Liver (tissue), 9 donors: ENCODE results near the gene SPECC1. TPM values are rescaled to one million over a fixed set of nuclear protein-coding genes. Genes with fewer than 3 reads are reported as not detected.

ENCODE experiments used
- DNase-seq: peaks from one replicate; pipeline ENCODE4 v3.0.0-alpha.2; 2017; ENCODE audit warnings: low spot score
- H3K27ac ChIP-seq, 2 donors: one replicate each; pipeline ENCODE4 v1.7.0; 2013; ENCODE audit warnings: inconsistent platforms in 2 of 2, low read length in 2 of 2, control low read depth in 1 of 2, low read depth in 1 of 2, mild to moderate bottlenecking in 1 of 2
- H3K27me3 ChIP-seq, 4 donors: one replicate each; pipeline versions ENCODE4 v1.6.1 to v1.7.0; 2013; ENCODE audit warnings: low read length in 3 of 4, inconsistent platforms in 1 of 4, mild to moderate bottlenecking in 1 of 4, moderate library complexity in 1 of 4; ENCODE audit not compliant: control insufficient read depth in 4 of 4, insufficient read depth in 4 of 4
- H3K36me3 ChIP-seq, 4 donors: one replicate each; pipeline versions ENCODE4 v1.6.1 to v1.7.0; 2013; ENCODE audit warnings: low read length in 3 of 4, mild to moderate bottlenecking in 3 of 4, low read depth in 1 of 4, moderate library complexity in 1 of 4; ENCODE audit not compliant: control insufficient read depth in 4 of 4, insufficient read depth in 3 of 4
- H3K4me1 ChIP-seq, 4 donors: one replicate each; pipeline versions ENCODE4 v1.6.1 to v1.7.0; 2013; ENCODE audit warnings: low read length in 3 of 4, mild to moderate bottlenecking in 3 of 4, moderate library complexity in 1 of 4; ENCODE audit not compliant: control insufficient read depth in 4 of 4, insufficient read depth in 4 of 4
- H3K4me3 ChIP-seq, 3 donors: one replicate each; pipeline versions ENCODE4 v1.6.1 to v1.7.0; 2013; ENCODE audit warnings: low read length in 3 of 3, control low read depth in 1 of 3, low read depth in 1 of 3, mild to moderate bottlenecking in 1 of 3
- H3K9ac ChIP-seq, 2 donors: one replicate each; pipeline ENCODE4 v1.7.0; 2013; ENCODE audit warnings: low read length in 2 of 2, mild to moderate bottlenecking in 2 of 2, moderate library complexity in 2 of 2, control low read depth in 1 of 2, low read depth in 1 of 2
- H3K9me3 ChIP-seq, 4 donors: one replicate each; pipeline versions ENCODE4 v1.6.1 to v1.7.0; 2013; ENCODE audit warnings: low read length in 3 of 4; ENCODE audit not compliant: control insufficient read depth in 4 of 4
- ATF3 ChIP-seq: IDR thresholded peaks from 2 replicates; pipeline ENCODE4 v1.6.1; 2016; ENCODE audit warnings: antibody characterized with exemption
- CTCF ChIP-seq: fragments of 150-350 bp; IDR thresholded peaks from 2 replicates; pipeline ENCODE4 v1.5.1; 2017; ENCODE audit warnings: improper control_type of control experiment, low read depth, low read length; ENCODE audit not compliant: missing input control
- EGR1 ChIP-seq, 2 donors: IDR thresholded peaks; 2 replicates each; pipeline ENCODE4 v1.6.1; 2016 to 2018; ENCODE audit warnings: antibody characterized with exemption in 2 of 2, low read depth in 2 of 2
- FOXA1 ChIP-seq: IDR thresholded peaks from 2 replicates; pipeline ENCODE4 v1.6.1; 2016; ENCODE audit warnings: antibody characterized with exemption
- FOXA2 ChIP-seq: IDR thresholded peaks from 2 replicates; pipeline ENCODE4 v1.6.1; 2016; ENCODE audit warnings: antibody characterized with exemption
- GABPA ChIP-seq, 2 donors: IDR thresholded peaks in 1 of 2; conservative IDR thresholded peaks in 1 of 2; 2 replicates each; pipeline ENCODE4 v1.6.1; 2016; ENCODE audit warnings: antibody characterized with exemption in 2 of 2, mild to moderate bottlenecking in 1 of 2, moderate library complexity in 1 of 2
- HNF4A ChIP-seq, 2 donors: conservative IDR thresholded peaks; 2 replicates each; pipeline ENCODE4 v1.6.1; 2016; ENCODE audit warnings: antibody characterized with exemption in 2 of 2, mild to moderate bottlenecking in 2 of 2
- HNF4G ChIP-seq: IDR thresholded peaks from 2 replicates; pipeline ENCODE4 v1.6.1; 2016; ENCODE audit warnings: antibody characterized with exemption
- JUND ChIP-seq, 2 donors: IDR thresholded peaks; 2 replicates each; pipeline ENCODE4 v1.6.1; 2016; ENCODE audit warnings: antibody characterized with exemption in 2 of 2
- MAX ChIP-seq: IDR thresholded peaks from 2 replicates; pipeline ENCODE4 v1.6.1; 2016; ENCODE audit warnings: antibody characterized with exemption
- NR2F2 ChIP-seq: IDR thresholded peaks from 2 replicates; pipeline ENCODE4 v1.6.1; 2016; ENCODE audit warnings: antibody characterized with exemption
- RAD21 ChIP-seq, 2 donors: IDR thresholded peaks; 2 replicates each; pipeline ENCODE4 v1.6.1; 2016; ENCODE audit warnings: antibody characterized with exemption in 2 of 2, mild to moderate bottlenecking in 2 of 2
- REST ChIP-seq: IDR thresholded peaks from 2 replicates; pipeline ENCODE4 v1.6.1; 2016; ENCODE audit warnings: antibody characterized with exemption, mild to moderate bottlenecking
- RXRA ChIP-seq, 2 donors: IDR thresholded peaks; 2 replicates each; pipeline ENCODE4 v1.6.1; 2017 to 2018; ENCODE audit warnings: antibody characterized with exemption in 2 of 2, mild to moderate bottlenecking in 1 of 2
- SP1 ChIP-seq: IDR thresholded peaks from 2 replicates; pipeline ENCODE4 v1.6.1; 2018; ENCODE audit warnings: antibody characterized with exemption, mild to moderate bottlenecking
- TAF1 ChIP-seq: conservative IDR thresholded peaks from 2 replicates; pipeline ENCODE4 v1.6.1; 2016; ENCODE audit warnings: antibody characterized with exemption, mild to moderate bottlenecking
- ZBTB33 ChIP-seq: IDR thresholded peaks from 2 replicates; pipeline ENCODE4 v1.6.1; 2016; ENCODE audit warnings: antibody characterized with exemption
- WGBS: extraction: QIAGEN DNeasy Blood & Tissue Kit; methylation state at CpG from one replicate; pipeline ENCODE4 v1.1.7; 2013; 5-methylcytosine and 5-hydroxymethylcytosine counted together
- polyA plus RNA-seq, 2 donors: library from polyadenylated mRNA; stranded (reverse) in 1 of 2; unstranded in 1 of 2; fragments of 200-250 nt in 1 of 2; fragments of >200 nt in 1 of 2; fragmentation: Nextera tagmentation in 1 of 2; extraction: Ambion mirVana in 1 of 2; gene quantifications; one replicate each; pipeline versions ENCODE4 v1.2.1 to v1.2.3, GENCODE V29; 2013 to 2015
- total RNA-seq, 2 donors: library from RNA; depleted of rRNA; stranded (reverse); fragments of >200 nt; gene quantifications; one replicate each; pipeline ENCODE4 v1.2.3, GENCODE V29; 2014
- donor health status: healthy.
- donor health status: healthy.
- donor health status: healthy.
- donor health status: healthy.
- donor health status: healthy.

Gene SPECC1
- total and polyA plus RNA-seq, 4 donors: 0.36 to 70.3 (median 1.8) TPM

- TF ChIP-seq CTCF: no peak
Observed at GRCh38 chr17:20313891-20314290, 304.7 kb downstream of the SPECC1 start (continued).

- H3K27ac ChIP-seq: no peak overlapping the region
- H3K4me3 ChIP-seq: no peak overlapping the region
- WGBS: 92% methylated on average over 8 of the region's 8 CpGs
- no peaks in the 10 kb centered on the region for H3K27me3 ChIP-seq
- no peak for DNase-seq
- no peaks in the 10 kb centered on the region for H3K4me1 ChIP-seq
- no peak for TF ChIP-seq JUND (IDR thresholded peaks at IDR 0.05)
- TF ChIP-seq SP1: no peak
- TF ChIP-seq RAD21 (IDR thresholded peaks at IDR 0.05): no peak
- no peak for TF ChIP-seq HNF4G
- TF ChIP-seq MAX: no peak
- TF ChIP-seq EGR1 (IDR thresholded peaks at IDR 0.05; ENCODE audit: low read depth in 2 of 2): no peak
- no peak for TF ChIP-seq CTCF
- no peak for TF ChIP-seq FOXA1
- no peak for TF ChIP-seq HNF4A (conservative IDR thresholded peaks at IDR 0.05)
- no peak for TF ChIP-seq ZBTB33
- TF ChIP-seq GABPA (IDR thresholded peaks at IDR 0.05 in 1 of 2, conservative IDR thresholded peaks at IDR 0.05 in 1 of 2): no peak
- no peak for TF ChIP-seq NR2F2
- TF ChIP-seq RXRA (IDR thresholded peaks at IDR 0.05): no peak
- TF ChIP-seq ATF3: no peak
- TF ChIP-seq REST: no peak
- TF ChIP-seq TAF1: no peak
- no peak for TF ChIP-seq FOXA2
- H3K9ac ChIP-seq: no peak overlapping the region
- no peaks in the 10 kb centered on the region for H3K36me3 ChIP-seq
- no peaks in the 10 kb centered on the region for H3K9me3 ChIP-seq
Observed at GRCh38 chr17:20314834-20315233, 305.7 kb downstream of the SPECC1 start.
